Measurements from ENCODE around the gene MDH1.

MDH1 gene

GRCh38 chr2:63632382-63632781 lies 43.6 kb downstream of the MDH1 start:
- DNase-seq (ENCODE audit: low read depth in 2 of 2), result no peak

- no peak for DNase-seq (ENCODE audit: low read depth in 2 of 2)
Measured at GRCh38 chr2:63639344-63639743, 50.6 kb downstream of the MDH1 start.

- DNase-seq (ENCODE audit: low read depth in 2 of 2), result no peak
Measured at GRCh38 chr2:63642946-63643345, 54.2 kb downstream of the MDH1 start.

- no peak for DNase-seq (ENCODE audit: low read depth in 2 of 2)
Measured at GRCh38 chr2:63643486-63643885, 54.7 kb downstream of the MDH1 start.

- DNase-seq (ENCODE audit: low read depth in 2 of 2), result no peak
Measured at GRCh38 chr2:63648632-63649031, 59.9 kb downstream of the MDH1 start.

GRCh38 chr2:63649829-63650228 lies 61.1 kb downstream of the MDH1 start:
- no peak for DNase-seq (ENCODE audit: low read depth in 2 of 2)

- no peak for DNase-seq (ENCODE audit: low read depth in 2 of 2)
Measured at GRCh38 chr2:63650756-63651155, 62.0 kb downstream of the MDH1 start.

GRCh38 chr2:63651356-63651755 lies 62.6 kb downstream of the MDH1 start:
- DNase-seq (ENCODE audit: low read depth in 2 of 2), result no peak

GRCh38 chr2:63651861-63652651 lies 63.3 kb downstream of the MDH1 start:
- no peak for DNase-seq (ENCODE audit: low read depth in 2 of 2)

- no peak for DNase-seq (ENCODE audit: low read depth in 2 of 2)
Measured at GRCh38 chr2:63652652-63652985, 63.9 kb downstream of the MDH1 start.

- DNase-seq (ENCODE audit: low read depth in 2 of 2), result peak in 1 of 2 donors; percentile 7
Measured at GRCh38 chr2:63654959-63655358, 66.2 kb downstream of the MDH1 start.

Data from stimulated activated CD4-positive, alpha-beta T cell treated with anti-CD3 and anti-CD28 coated beads, Interleukin-4, amount 100 ng/mL, for 48 hours (primary cell).